Lung (tissue), 12 donors: Measurements from ENCODE around the gene NDE1. TPM values are rescaled to one million over a fixed set of nuclear protein-coding genes. Genes with fewer than 3 reads are reported as not detected.

Experiments used
- ATAC-seq: fragments of 200-7000 bp; cut with Tn5 transposase; one replicate; pipeline ENCODE4 v1.9.1; 2020; ENCODE audit warnings: moderate number of reproducible peaks; ENCODE audit not compliant: insufficient read depth, low FRiP score
- DNase-seq, 3 donors: peaks; one replicate each; pipeline ENCODE4 v3.0.0-alpha.2; 2013 to 2017
- H3K27ac ChIP-seq, 2 donors: one replicate each; pipeline ENCODE4 v1.5.1; 2013; ENCODE audit warnings: mild to moderate bottlenecking in 2 of 2, moderate library complexity in 2 of 2, control low read depth in 1 of 2, inconsistent platforms in 1 of 2, low read depth in 1 of 2, low read length in 1 of 2
- H3K27me3 ChIP-seq, 3 donors: one replicate each; pipeline ENCODE4 v1.5.1; 2013; ENCODE audit warnings: low read length in 2 of 3; ENCODE audit not compliant: control insufficient read depth in 3 of 3, insufficient read depth in 3 of 3
- H3K36me3 ChIP-seq, 4 donors: one replicate each; pipeline ENCODE4 v1.5.1; 2013; ENCODE audit warnings: low read length in 4 of 4, mild to moderate bottlenecking in 1 of 4, moderate library complexity in 1 of 4; ENCODE audit not compliant: control insufficient read depth in 4 of 4, insufficient read depth in 4 of 4
- H3K4me1 ChIP-seq, 5 donors: one replicate each; pipeline ENCODE4 v1.5.1; 2013; ENCODE audit warnings: low read length in 5 of 5, mild to moderate bottlenecking in 2 of 5, moderate library complexity in 1 of 5; ENCODE audit not compliant: control insufficient read depth in 5 of 5, insufficient read depth in 5 of 5
- H3K4me3 ChIP-seq: one replicate; pipeline ENCODE4 v1.5.1; 2013; ENCODE audit warnings: mild to moderate bottlenecking, control low read depth, moderate library complexity
- H3K9ac ChIP-seq, 2 donors: one replicate each; pipeline ENCODE4 v1.5.1; 2013; ENCODE audit warnings: low read length in 2 of 2, control low read depth in 1 of 2; ENCODE audit not compliant: insufficient read depth in 1 of 2
- H3K9me3 ChIP-seq, 4 donors: one replicate each; pipeline ENCODE4 v1.5.1; 2013; ENCODE audit warnings: low read length in 3 of 4, mild to moderate bottlenecking in 1 of 4, moderate library complexity in 1 of 4; ENCODE audit not compliant: control insufficient read depth in 4 of 4, insufficient read depth in 3 of 4
- CTCF ChIP-seq: IDR thresholded peaks from 2 replicates; pipeline ENCODE4 v1.5.1; 2012; ENCODE audit warnings: mild to moderate bottlenecking; ENCODE audit errors: control extremely low read depth, extremely low read depth
- WGBS, 2 donors: extraction: QIAGEN DNeasy Blood & Tissue Kit; methylation state at CpG; one replicate each; pipeline ENCODE4 v1.1.7; 2013; 5-methylcytosine and 5-hydroxymethylcytosine counted together
- polyA plus RNA-seq, 2 donors: library from polyadenylated mRNA; stranded (reverse); fragments of 200-250 nt; gene quantifications; one replicate each; pipeline ENCODE4 v1.2.1, GENCODE V29; 2013
- total RNA-seq, 2 donors: library from RNA; depleted of rRNA in 1 of 2; stranded (reverse); fragments of >200 nt in 1 of 2; gene quantifications; one replicate each; pipeline ENCODE4 v1.2.1, GENCODE V29; 2014 to 2021
- donor health status: control.
- donor health status: control.
- donor health status: Bipolar disorder and iron deficiency.
- donor health status: healthy.
- donor health status: DM: yes; HTN: yes; CAD: no.

Gene NDE1
- total and polyA plus RNA-seq, 4 donors = 7.4 to 46.8 (median 22.5) TPM

DNA sequence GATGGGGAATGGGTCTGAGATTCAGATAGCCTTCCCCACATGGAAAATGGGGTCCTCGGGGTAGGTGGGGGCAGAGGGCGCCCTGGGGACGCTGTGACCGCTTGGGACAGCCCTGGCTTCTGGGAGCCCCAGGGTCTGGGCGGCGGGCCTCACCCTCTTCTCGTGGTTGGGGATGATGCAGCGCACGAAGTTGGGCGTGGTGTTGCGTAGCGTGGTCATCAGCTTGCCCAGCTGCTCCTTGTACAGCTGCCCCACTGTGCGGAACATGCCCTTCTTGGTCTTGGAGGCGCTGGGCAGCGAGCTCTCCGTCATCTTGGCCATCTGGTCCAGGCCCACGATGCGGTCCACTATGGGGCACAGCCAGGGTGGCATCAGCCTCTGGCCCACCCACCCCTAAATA, 99.9 kb downstream of the NDE1 start:
- DNase-seq (no peak), ATAC-seq (no peak)
- no peak overlapping the region for H3K4me3 ChIP-seq
- H3K4me1 ChIP-seq = no peaks in the 10 kb centered on the region
- H3K9me3 ChIP-seq = peaks cover 0 to 1% (median 0%) of the 10 kb centered on the region in 4 donors
- no peak overlapping the region for H3K27ac ChIP-seq
- H3K27me3 ChIP-seq = no peaks in the 10 kb centered on the region
- no peak overlapping the region for H3K9ac ChIP-seq
- peaks cover 0 to 5% (median 0%) of the 10 kb centered on the region in 4 donors for H3K36me3 ChIP-seq
- no peak for TF ChIP-seq CTCF
- 85 to 90% methylated on average over 18 of the region's 18 CpGs for WGBS, 2 donors

GRCh38 chr16:15751940-15752339, 101.9 kb downstream of the NDE1 start:
- WGBS, 2 donors = 92 to 95% methylated on average over 7 of the region's 7 CpGs
- peaks cover 0 to 2% (median 0%) of the 10 kb centered on the region in 4 donors for H3K36me3 ChIP-seq
- TF ChIP-seq CTCF = no peak

GRCh38 chr16:15752717-15753488, 102.9 kb downstream of the NDE1 start:
- ATAC-seq (no peak), DNase-seq (no peak)
- H3K9me3 ChIP-seq = peaks cover 0 to 3% (median 1%) of the 10 kb centered on the region in 4 donors
- no peak overlapping the region for H3K4me3 ChIP-seq
- TF ChIP-seq CTCF = no peak
- H3K4me1 ChIP-seq = no peaks in the 10 kb centered on the region
- no peak overlapping the region for H3K9ac ChIP-seq
- H3K27me3 ChIP-seq = no peaks in the 10 kb centered on the region
- 85 to 91% methylated on average over 12 of the region's 12 CpGs for WGBS, 2 donors
- peaks cover 0 to under 1% (median 0%) of the 10 kb centered on the region in 4 donors for H3K36me3 ChIP-seq
- H3K27ac ChIP-seq = no peak overlapping the region

More at GRCh38 chr16:15751940-15752339, 101.9 kb downstream of the NDE1 start:
- Histone ChIP-seq H3K9me3 (peaks cover 0 to 3% (median 1%) of the 10 kb centered on the region in 4 donors), H3K4me1 (no peaks in the 10 kb centered on the region), H3K27me3 (no peaks in the 10 kb centered on the region), H3K4me3 (no peak overlapping the region), H3K9ac (no peak overlapping the region), H3K27ac (no peak overlapping the region)
- DNase-seq (no peak), ATAC-seq (no peak)
